Smooth muscle cell of bladder (primary cell): Measurements from ENCODE around the gene BORCS8. TPM values are rescaled to one million over a fixed set of nuclear protein-coding genes. Genes with fewer than 3 reads are reported as not detected.

Source experiments
- total RNA-seq: library from RNA; depleted of rRNA; stranded (reverse); fragments of >200 nt; gene quantifications from 2 replicates; pipeline ENCODE4 v1.2.3, GENCODE V29; 2014

The BORCS8 gene
- 15.5 and 17.5 TPM in 2 replicates for total RNA-seq

GRCh38 chr19:19192078-19192882 lies at the start of gene BORCS8, which contains the start of gene RFXANK:
TSS of gene BORCS8 (minus strand) at chr19:19192152. CDS start at chr19:19192117, 35 bp downstream.
TSS of gene RFXANK (plus strand) at chr19:19192258. CDS start at chr19:19193947, 1,689 bp downstream.

GRCh38 chr19:19211499-19212420 lies 19.8 kb upstream of the BORCS8 start, which contains the start of gene NCAN:
TSS of gene NCAN (plus strand) at chr19:19211958. CDS start at chr19:19216954, 4,996 bp downstream.

GRCh38 chr19:19203012-19203856 lies 11.3 kb upstream of the BORCS8 start, which contains the start of gene NR2C2AP:
TSS of gene NR2C2AP (minus strand) at chr19:19203414. CDS start at chr19:19203060, 354 bp downstream.

GRCh38 chr19:19170053-19170872 lies 21.7 kb downstream of the BORCS8 start, which contains the start of gene MEF2B:
TSS of gene MEF2B (minus strand) at chr19:19170263. CDS start at chr19:19150735, 19,528 bp downstream.

GRCh38 chr19:19138109-19138981 lies 53.6 kb downstream of the BORCS8 start, which contains the start of gene TMEM161A:
TSS of gene TMEM161A (minus strand) at chr19:19138478. CDS start at chr19:19138428, 50 bp downstream.

Other genes starting within 250 kb of the BORCS8 start
- gene SUGP2, start 158.6 kb downstream of the BORCS8 start, total RNA-seq, result 23.3 and 27.3 TPM in 2 replicates
- gene ARMC6, start 158.5 kb downstream of the BORCS8 start, total RNA-seq, result 25.1 and 27.7 TPM in 2 replicates
- gene SLC25A42, start 128.2 kb downstream of the BORCS8 start, total RNA-seq, result 4.4 and 5.7 TPM in 2 replicates
- 28.9 and 31.7 TPM in 2 replicates for gene TMEM161A, start 53.7 kb downstream of the BORCS8 start, total RNA-seq
- gene MEF2B, start 21.9 kb downstream of the BORCS8 start, total RNA-seq, result 0.09 and 0.14 TPM in 2 replicates
- gene RFXANK, start 106 bp upstream of the BORCS8 start, total RNA-seq, result 56.2 and 64.3 TPM in 2 replicates
- 3.3 and 4.7 TPM in 2 replicates for gene NR2C2AP, start 11.3 kb upstream of the BORCS8 start, total RNA-seq
- gene NCAN, start 19.8 kb upstream of the BORCS8 start, total RNA-seq, result not detected in 2 replicates
- gene TM6SF2, start 81.1 kb upstream of the BORCS8 start, total RNA-seq, result 1.3 and 2.0 TPM in 2 replicates
- 26.5 and 33.8 TPM in 2 replicates for gene SUGP1, start 128.4 kb upstream of the BORCS8 start, total RNA-seq
- 16.8 and 27.0 TPM in 2 replicates for gene MAU2, start 128.7 kb upstream of the BORCS8 start, total RNA-seq
- gene GATAD2A, start 213.5 kb upstream of the BORCS8 start, total RNA-seq, result 17.8 and 30.2 TPM in 2 replicates